HS-5 (cell line): ENCODE measurements around the gene GAGE10.
"Not testable (repeated sequence)": the region's sequence is repeated elsewhere in the genome, so short reads cannot be mapped to it uniquely, and the experiment has no call there.

ENCODE experiments used
- DNase-seq: peaks from one replicate; pipeline ENCODE4 v3.0.0-alpha.2; 2012; ENCODE audit warnings: low read depth

The GAGE10 gene

GRCh38 chrX:49323735-49324134 lies 20.3 kb downstream of the GAGE10 start:
- DNase-seq: not testable (repeated sequence)

- not testable (repeated sequence) for DNase-seq
Measured at GRCh38 chrX:49330421-49330820, 27.0 kb downstream of the GAGE10 start.

DNA sequence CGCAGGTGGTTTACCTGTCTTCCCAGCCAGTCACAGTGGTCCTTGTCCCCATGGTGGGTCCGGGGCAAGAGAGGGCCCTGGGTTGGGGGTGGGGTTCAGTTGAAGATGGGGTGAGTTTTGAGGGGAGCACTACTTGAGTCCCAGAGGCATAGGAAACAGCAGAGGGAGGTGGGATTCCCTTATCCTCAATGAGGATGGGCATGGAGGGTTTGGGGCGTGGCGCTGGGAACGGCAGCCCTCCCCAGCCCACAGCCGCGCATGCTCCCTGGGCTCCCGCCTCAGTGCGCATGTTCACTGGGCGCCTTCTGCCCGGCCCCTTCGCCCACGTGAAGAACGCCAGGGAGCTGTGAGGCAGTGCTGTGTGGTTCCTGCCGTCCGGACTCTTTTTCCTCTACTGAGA lies 27.8 kb downstream of the GAGE10 start, which contains the start of gene GAGE13:
Gene GAGE13 (plus strand): TSS at position 301 of the 400 bp plus-strand sequence. CDS start 1,156 bp downstream, outside the sequence.
- DNase-seq: not testable (repeated sequence)

DNA sequence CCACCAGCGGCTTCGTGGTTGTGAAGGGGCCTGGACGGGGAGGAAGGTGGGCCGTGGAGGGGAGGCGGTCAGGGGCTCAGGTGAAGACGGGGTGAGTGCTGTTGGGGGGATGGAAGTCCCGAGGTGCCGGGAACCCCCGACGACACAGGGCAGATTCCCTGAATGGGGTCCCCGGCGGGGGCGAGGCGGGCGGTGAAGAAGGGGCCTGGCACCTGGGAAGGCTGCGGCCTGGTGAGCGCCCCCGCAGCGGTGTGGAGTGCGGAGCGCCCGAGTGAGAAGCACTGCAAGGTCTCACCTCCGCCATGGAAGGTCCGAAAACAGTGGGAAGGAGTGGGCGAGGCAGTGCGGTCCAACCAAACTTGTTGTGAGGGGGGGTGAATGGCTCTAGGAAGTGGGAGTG lies 28.4 kb downstream of the GAGE10 start:
- DNase-seq: not testable (repeated sequence)

- DNase-seq: not testable (repeated sequence)
Measured at GRCh38 chrX:49341449-49341848, 38.0 kb downstream of the GAGE10 start.

DNA sequence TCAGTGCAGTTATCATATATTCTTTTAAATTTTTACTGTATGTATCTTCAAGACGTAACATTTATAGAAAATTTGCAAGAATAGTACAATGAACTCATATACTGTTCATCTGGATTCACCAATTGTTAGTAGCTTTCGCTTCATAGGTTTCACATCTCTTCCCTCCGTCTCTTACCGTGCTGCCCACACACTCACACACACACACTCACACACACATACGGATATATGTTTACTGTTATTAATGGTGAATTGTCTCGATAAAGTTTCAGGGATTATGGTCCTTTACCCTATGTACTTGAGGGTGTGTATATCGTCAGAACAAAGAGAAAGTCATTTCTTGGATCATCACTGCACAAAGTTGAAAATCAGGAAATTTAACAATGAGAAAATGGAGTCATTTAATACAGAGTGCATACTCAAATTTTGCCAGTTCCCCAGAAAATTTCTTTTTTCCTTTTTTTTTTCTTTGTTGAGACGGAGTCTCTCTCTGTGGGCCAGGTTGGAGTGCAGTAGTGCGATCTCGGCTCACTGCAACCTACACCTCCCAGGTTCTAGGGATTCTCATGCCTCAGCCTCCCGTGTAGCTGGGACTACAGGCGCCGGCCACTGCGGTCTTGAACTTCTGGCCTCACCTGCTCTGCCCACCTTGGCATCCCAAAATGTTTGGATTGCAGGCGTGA lies 41.2 kb downstream of the GAGE10 start:
- DNase-seq: not testable (repeated sequence)

DNA sequence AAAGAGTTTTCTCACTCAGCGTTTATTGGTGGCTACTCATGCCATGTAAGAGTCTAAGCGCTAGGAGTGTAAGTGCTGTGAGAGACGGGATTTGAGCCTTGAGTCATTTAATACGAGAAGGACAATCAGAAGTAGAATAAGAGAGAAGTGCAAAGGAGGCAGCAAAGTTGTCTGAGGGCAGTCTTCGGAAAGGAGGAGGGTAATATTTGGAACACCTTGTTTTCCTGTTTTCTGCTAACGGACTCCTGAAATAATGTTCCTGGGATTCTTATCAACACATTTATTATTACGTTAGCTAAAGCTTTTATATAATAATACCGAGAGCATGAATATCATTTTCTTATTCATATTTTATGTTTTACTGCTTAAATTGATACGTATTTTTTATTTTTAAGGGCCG lies 42.0 kb downstream of the GAGE10 start:
- DNase-seq: not testable (repeated sequence)

- DNase-seq: not testable (repeated sequence)
Measured at GRCh38 chrX:49346150-49346549, 42.7 kb downstream of the GAGE10 start.
